Measurements from ENCODE around the gene ANKRD18A.
"Not testable (repeated sequence)": the region's sequence is repeated elsewhere in the genome, so short reads cannot be mapped to it uniquely, and the experiment has no call there.

The ANKRD18A gene

DNA sequence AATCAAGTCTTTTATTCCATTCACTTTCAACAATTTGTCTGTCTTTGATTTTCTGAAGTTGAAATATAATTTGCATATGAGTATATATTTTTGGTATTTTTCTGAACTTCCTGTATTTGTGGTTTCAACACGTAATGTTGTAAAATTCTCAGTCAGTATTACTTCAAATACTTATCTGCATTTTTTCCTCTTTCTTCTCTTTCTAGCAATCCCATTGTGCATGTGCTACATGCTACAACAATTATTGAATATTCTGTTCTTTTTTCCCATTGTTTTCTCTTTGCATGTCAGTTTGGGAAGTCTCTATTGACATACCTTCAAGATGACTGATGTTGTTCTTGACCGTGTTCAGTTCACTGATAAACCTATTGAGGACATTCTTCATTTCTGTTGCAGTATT is 5.6 kb upstream of the ANKRD18A start:
- no peak for DNase-seq (ENCODE audit: low read depth)

DNA sequence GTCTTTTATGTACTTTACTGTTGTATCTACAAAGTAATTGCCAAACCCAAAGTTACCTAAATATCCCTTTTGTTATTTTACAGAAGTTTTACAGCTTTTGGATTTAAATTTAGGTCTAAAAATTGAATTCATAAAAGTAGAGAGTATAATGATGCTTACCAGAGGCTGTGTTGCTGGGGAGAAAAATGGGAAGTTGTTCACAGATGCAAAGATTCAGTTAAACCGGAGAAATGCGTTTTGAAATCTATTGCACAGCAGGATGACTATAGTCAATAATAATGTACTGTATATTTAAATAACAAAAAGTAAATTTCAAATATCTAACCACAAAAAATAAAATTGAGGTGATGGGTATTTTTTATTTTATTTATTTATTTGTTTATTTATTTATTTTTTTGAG is 2.6 kb upstream of the ANKRD18A start:
- no peak for DNase-seq (ENCODE audit: low read depth)

- DNase-seq (ENCODE audit: low read depth), result no peak
Observed at GRCh38 chr9:38622288-38622674, 1.9 kb upstream of the ANKRD18A start.

- DNase-seq (ENCODE audit: low read depth), result peak; percentile 30
Observed at GRCh38 chr9:38621434-38622287, 1.3 kb upstream of the ANKRD18A start.

- no peak for DNase-seq (ENCODE audit: low read depth)
Observed at GRCh38 chr9:38619556-38620447, 594 bp downstream of the ANKRD18A start.

DNA sequence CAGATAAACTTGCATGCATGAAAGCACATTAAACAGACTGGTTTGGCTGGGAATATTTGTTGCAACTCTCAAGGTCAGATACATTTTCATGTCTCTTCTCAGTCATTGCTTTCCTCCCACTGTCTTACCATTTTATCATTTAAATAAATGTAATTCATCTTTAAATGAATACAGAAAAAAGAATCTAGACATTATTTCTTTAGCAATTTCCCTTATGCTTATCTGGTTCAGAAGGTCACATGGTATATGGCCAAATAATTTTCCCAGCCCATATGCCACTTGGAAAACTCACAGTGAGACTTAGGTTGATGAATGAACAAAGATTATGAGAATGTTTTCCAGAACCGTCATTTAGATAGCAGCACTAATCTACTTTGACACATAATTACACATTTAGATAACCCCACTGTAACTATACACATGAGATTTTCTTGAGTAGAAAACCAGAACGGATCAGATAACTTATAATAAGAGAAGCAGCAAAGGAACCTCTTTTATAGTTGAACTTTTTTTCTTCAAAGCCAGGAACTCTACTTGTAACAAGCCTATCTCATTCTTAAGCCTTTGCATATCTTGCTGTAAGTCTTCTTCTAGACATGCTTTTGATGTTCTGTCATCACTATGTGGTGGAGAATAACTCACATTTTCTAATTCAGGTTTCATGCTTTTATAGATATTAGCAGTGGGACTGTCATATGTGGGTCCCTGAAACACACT is 22.2 kb downstream of the ANKRD18A start:
- not testable (repeated sequence) for DNase-seq (ENCODE audit: low read depth)

DNA sequence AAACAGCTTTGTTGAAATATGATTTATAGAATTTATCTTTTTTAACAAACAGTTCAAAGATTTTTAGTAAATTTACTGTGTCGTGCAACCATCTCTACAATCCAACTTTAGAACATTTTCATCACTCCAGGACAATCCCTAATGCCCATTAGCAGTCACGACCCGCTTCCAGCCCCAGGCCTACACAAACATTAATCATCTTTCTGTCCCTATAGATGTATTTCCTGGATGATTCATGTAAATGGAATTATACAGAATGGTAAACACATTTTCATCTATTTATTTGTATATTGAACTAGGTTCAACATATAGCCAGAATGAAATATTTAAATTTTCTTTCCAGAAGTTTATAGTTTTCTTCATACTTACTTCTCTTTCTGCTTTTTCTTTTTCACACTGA is 25.3 kb downstream of the ANKRD18A start:
- not testable (repeated sequence) for DNase-seq (ENCODE audit: low read depth)

DNA sequence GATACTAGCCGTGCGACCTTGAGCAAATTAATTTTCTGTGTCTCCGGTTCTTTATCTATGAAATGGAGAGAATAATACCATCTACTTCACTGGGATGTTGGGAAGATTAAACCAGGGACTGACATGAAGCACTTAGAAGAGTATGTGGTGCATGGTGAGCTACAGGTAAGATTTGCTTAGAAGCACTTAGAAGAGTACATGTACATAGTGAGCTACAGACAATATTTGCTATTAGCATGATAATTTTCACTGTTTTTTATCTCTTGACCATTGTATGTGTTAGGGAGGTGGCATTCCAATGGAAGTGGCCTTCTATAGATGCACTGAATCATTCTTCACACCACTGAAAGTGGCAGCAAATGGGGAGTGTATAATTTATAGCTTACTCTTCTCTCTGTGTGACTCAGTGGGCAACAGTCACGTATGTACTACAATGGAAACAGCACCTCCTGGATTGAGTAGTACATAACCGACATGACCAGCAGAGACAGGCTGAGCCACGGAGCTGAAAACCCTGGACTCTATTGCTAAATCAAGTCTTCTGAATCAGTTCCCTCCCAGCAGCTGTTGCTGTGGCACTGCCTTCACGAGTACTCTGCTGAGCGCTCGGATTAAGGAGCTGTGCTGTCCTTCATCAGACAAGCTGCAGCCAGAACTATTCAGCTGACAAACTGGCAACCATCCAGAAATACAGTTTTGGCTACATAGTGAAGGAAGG is 28.9 kb downstream of the ANKRD18A start:
- DNase-seq (ENCODE audit: low read depth), result not testable (repeated sequence)

DNA sequence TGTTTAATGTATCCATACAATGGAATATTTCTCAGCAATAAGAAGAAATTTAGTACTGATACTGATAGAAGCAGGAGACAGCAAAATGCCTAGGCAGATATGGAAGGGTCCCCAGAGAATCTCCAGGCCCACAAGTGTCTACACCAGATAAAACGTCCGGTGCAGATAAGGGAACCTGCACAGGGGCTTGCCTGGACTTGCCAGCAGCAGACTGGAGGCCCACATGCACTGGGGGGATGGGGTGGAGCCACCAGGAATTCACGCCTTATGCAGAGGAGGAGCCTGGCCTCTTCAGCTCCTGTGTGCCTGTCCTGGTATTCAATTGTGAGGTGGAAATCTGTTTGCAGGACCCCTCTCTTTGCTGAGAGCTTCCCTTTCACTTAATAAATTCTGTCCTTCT is 36.6 kb downstream of the ANKRD18A start:
- DNase-seq (ENCODE audit: low read depth), result not testable (repeated sequence)

- not testable (repeated sequence) for DNase-seq (ENCODE audit: low read depth)
Observed at GRCh38 chr9:38580112-38580511, 40.3 kb downstream of the ANKRD18A start.

DNA sequence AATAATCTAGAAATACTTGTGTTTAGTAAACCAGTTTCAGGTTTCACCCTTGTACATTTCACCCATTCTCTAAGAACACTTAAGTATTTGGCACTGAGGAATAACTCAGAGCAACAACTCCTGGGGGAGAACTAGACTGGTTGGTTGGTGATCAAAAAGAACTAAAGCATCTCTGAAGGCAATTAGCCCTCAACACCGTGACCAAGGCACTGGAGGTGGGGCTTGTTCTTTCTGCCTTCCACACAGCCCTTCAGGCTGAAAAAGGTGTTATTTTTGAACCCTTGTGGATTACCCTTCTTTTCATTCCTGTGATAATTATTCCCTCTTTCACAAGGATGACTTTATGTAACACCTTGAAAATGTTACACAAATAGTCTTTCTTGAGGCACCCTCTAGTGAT is 44.2 kb downstream of the ANKRD18A start:
- not testable (repeated sequence) for DNase-seq (ENCODE audit: low read depth)

- not testable (repeated sequence) for DNase-seq (ENCODE audit: low read depth)
Observed at GRCh38 chr9:38566048-38566447, 54.3 kb downstream of the ANKRD18A start.

GRCh38 chr9:38565178-38565577 is 55.2 kb downstream of the ANKRD18A start:
- not testable (repeated sequence) for DNase-seq (ENCODE audit: low read depth)

DNA sequence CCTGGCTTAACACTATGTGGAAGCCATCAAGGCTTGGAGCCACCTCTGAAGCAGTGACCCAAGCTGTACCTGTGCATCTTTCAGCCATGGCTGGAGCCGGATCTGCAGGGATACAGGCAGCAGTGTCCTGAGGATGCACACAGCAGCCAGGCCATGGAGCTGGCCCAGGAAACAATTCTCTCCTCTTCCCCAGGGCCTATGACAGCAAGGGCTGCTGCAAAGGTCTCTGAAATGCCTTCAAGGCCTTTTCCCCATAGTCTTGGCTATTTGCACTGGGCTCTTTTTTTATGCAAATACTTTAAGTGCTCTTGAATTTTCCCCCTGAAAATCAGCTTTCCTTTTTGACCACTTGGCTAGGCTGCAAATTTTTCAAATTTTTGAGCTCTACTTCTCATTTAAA is 56.5 kb downstream of the ANKRD18A start:
- DNase-seq (ENCODE audit: low read depth), result not testable (repeated sequence)

DNA sequence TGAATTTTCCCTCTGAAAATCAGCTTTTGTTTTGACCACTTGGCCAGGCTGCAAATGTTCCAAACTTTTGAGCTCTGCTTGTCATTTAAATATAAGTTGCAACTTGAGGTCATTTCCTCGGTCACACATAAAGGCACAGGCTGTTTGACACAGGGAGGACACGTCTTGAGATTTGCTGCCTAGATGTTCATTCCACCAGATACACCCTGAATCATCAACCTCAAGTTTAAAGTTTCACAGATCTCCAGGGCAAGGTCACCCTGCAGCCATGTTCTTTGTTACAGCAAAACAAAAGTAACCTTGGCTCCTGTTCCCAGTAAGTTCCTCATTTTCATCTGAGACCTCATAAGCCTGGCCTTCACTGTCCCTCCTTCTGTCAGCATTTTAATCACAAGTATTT is 59.3 kb downstream of the ANKRD18A start:
- DNase-seq (ENCODE audit: low read depth), result not testable (repeated sequence)

- not testable (repeated sequence) for DNase-seq (ENCODE audit: low read depth)
Observed at GRCh38 chr9:38559172-38559571, 61.2 kb downstream of the ANKRD18A start.

DNA sequence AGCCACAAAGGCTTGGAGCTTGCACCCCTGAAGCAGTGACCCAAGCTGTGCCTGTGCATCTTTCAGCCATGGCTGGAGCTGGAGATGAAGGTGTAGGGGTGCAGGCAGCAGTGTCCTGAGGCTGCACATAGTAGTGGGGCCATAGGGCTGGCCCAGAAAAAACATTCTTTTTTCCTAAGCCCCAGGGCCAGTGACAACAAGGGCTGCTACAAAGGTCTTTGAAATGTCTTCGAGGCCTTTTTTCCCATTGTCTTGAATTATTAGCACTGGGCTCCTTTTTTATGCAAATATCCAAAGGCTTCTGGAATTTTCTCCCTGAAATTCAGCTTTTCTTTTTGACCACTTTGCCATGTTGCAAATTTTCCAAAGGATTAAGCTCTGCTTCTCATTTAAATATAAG is 62.6 kb downstream of the ANKRD18A start:
- DNase-seq (ENCODE audit: low read depth), result not testable (repeated sequence)

DNA sequence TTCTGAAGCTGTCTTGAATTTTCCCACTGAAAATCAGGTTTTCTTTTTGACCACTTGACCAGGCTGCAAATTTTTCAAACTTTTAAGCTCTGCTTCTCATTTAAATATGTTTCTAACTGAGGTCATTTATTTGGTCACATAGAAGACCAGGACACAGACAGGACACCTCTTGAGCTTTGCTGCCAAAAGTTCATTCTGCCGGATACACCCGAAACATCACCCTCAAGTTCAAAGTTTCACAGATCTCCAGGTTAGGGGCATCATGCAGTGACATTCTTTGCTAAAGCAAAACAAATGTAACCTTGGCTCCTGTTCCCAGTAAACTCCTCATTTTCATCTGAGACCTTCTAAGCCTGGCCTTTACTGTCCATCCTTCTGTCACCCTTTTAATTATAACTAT is 65.4 kb downstream of the ANKRD18A start:
- DNase-seq (ENCODE audit: low read depth), result not testable (repeated sequence)

- not testable (repeated sequence) for DNase-seq (ENCODE audit: low read depth)
Observed at GRCh38 chr9:38553019-38553418, 67.4 kb downstream of the ANKRD18A start.

GRCh38 chr9:38546497-38547163 is 73.8 kb downstream of the ANKRD18A start:
- not testable (repeated sequence) for DNase-seq (ENCODE audit: low read depth)

DNA sequence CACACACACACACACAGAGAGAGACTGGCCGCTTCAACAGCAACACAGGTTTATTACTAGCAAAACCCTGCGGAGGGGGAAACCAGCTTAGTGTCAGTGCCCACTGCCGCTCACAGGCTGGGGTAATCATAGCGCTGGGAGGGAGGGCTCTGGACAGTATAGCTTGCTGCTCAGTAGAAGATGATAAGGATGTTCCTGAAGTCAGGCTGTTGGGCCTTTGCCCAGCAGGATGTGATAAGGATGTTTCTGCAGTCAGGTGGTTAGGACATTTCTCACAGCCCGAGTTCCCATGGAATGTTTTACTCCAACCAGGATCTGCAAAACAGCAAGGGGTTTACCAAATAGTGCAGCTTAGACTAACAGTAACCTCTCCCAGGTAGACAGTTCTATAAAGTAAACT is 79.9 kb downstream of the ANKRD18A start:
- not testable (repeated sequence) for DNase-seq (ENCODE audit: low read depth)
